Cerebellar cortex (tissue), 1 donor: ENCODE results near the gene SMDT1.

Experiments used
- DNase-seq: peaks from one replicate; pipeline ENCODE4 v3.0.0-alpha.2; 2015; ENCODE audit warnings: low spot score

SMDT1 gene, protein sequence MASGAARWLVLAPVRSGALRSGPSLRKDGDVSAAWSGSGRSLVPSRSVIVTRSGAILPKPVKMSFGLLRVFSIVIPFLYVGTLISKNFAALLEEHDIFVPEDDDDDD

DNA sequence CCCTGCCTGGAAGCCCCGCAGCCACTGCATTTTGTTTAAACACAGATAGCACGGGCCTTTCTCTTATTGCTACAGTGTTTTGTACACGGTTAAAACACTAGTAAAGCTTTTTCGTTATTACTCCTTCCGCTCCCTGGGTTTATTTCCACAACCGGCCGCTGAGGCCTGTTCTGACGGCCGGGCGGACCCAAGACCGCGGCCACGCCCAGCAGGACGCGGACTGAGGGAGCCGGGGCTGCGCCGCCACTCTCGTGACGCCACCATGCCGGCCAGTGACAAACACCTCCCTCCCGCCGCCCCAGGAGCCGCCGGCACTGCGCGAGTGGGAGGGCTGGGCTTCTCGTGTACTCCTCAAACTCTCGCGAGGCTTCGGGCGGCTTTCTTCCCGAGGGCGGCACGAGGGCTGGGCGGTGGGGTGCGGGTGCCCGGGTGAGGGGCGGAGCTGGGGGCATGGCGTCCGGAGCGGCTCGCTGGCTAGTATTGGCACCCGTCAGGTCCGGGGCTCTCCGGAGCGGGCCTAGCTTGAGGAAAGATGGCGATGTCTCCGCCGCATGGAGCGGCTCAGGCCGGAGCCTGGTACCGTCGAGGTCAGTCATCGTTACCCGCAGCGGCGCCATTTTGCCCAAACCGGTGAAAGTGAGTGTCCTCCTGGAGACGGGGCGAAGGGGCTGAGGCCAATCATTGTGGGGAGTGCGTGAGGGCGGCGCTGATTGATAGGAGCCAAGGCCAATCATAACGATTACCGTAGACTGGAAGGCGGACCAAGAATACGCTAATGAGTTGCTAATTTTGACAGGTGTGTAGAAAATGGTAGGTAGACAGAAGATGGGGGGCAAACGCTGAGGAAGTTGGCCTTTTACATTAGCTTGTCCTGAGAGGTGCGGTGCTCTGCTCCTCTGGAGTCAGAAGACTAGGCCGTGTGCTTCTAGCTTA lies at the start of gene SMDT1:
Gene SMDT1 (plus strand): TSS at position 382 of the 933 bp plus-strand sequence. CDS start 69 bp downstream, at position 451.
- DNase-seq, result peak; percentile 99

GRCh38 chr22:42033263-42034181 lies 46.0 kb upstream of the SMDT1 start:
- DNase-seq, result no peak

DNA sequence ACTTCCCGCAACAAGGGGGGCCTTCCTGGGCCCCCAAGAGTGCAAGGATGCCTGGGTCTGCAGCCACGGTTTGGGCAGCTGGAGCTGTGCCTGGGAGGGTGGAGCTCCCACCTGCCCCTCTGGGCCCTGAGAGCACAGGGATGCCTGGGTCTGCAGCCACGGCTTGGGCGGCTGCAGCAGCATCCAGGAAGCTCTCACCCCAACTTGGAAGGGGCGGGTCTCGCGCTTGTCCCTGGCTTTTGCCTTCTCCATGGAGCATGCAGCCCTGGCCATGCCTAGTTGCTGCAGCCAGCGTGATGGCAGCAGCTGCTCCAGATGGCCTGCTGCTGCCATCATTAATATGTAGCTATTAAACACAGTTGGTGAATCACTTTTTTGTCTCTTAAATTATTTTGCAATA lies 44.2 kb upstream of the SMDT1 start:
- DNase-seq, result no peak

- DNase-seq, result no peak
Observed at GRCh38 chr22:42039271-42039670, 40.2 kb upstream of the SMDT1 start.

DNA sequence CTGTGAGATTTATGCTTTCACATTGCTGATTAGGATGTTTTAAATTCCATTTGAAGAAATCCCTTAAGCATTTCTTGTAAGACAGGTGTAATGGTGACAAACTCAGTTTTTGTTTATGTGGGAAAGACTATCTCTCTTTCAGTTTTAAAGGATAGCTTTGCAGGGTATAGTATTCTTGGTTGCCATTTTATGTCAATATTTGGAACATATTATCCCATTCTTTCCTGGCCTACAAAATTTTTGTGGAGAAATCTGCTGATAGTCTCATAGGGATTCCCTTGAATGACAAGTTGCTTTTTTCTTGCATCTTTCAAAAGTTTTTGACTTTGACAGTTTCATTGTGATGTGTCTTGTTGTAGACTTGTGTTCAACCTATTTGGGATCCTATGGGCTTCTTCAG lies 37.7 kb upstream of the SMDT1 start:
- no peak for DNase-seq

GRCh38 chr22:42050641-42051180 lies 28.8 kb upstream of the SMDT1 start:
- no peak for DNase-seq

DNA sequence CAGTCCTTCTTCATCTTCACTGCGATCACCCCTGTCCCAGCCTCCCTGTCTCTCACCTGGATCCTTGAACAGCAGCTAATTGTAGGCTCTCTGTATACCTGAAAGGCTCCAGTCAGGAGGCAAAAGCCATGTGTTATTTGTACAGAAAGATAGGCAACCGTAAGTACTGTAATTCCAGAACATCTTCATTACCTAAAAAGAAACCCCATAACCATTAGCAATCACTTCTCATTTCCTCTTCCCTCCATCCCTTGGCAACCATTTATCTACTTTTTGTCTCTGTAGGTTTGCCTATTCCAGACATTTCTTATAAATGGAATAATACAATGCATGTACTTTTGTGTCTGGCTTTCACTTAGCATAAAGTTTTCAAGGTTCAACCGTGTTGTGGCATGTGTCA lies 26.7 kb upstream of the SMDT1 start:
- no peak for DNase-seq

DNA sequence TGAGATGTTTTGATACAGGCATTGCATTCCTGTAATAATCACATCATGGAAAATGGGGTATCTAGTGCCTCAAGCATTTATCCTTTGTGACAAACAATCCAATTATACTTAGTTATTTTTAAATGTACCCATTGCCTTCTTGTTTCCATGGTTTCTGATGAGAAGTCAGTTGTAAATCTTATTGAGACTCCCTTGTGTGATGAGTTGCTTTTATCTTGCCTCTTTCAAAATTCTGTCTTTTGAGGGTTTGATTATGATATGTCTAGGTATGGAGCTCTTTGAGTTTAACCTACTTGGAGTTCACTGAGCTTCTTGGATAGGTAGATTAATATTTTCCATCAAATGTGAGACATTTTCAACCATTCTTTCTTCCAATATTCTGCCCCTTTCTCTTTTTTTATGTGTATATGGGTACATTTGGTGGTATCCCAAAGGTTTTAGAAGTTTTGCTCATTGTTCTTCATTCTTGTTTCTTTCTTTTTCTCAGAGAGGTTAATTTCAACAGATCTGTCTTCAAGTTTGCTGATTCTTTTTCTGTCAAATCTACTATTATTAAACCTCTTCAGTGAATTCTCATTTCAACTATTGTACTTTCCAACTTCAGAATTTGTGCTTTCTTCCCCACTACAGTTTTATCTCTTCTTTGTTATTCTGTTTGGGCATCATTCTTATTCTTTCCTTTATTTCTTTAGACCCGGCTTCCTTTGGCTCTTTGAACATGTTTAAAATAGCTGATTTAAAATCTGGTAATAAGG lies 22.6 kb upstream of the SMDT1 start:
- no peak for DNase-seq

DNA sequence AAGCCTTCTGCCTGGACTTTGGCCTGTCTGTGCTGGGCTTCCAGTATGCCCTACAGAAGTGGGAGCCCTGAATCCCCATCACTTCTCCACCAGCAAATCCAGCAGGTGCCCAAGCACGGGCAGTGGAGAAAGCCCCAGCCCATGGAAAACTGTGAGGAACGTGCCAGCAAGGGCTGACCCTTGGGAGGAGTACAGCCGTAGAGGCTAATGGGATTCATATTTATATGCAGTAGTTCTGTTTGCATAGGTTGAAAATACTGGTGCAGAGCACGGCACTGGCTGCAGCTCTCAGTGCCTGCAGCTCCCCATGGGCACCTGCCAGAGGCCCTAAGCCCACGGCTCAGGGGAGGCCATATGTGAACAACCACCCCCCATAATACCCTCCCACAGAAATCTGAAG lies 19.0 kb upstream of the SMDT1 start:
- DNase-seq, result no peak

DNA sequence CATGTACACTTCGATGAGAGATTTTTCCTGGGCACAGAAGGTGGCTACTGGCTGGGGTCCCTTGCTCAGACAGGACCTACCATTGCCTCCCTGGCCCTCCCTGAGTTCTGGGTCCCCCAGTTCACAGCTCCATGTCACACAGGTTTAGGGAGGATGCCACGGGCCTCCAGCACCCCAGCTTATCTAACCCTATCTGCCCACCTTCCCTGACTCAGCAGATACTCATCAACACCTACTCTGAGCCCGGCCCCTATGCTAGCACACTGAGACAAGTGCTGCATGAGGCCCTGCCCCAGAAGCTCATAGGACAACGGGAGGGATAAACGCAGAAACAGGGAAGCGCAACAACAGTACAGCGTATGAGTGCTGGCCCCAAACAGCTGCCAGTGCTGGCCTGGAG lies 18.5 kb upstream of the SMDT1 start:
- no peak for DNase-seq

- no peak for DNase-seq
Observed at GRCh38 chr22:42062506-42063170, 16.9 kb upstream of the SMDT1 start.

DNA sequence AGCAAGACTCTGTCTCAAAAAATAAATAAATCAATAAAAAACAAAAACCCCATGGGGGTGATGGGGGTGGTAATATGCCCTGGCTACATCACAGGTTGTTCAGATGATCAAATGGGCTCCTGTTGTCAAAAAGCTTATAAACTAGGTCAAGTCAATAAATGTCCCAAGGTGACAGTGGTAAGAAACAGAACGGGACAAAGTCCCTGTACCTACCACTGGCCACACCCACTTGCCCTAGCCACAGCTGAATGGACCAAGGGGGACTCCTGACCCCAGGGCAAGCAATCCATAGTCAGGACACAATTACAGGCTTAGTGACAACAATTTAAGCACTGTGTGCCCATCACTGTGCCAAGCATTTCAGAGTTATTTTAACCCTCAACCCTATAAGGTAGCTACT lies 14.9 kb upstream of the SMDT1 start:
- no peak for DNase-seq

- DNase-seq, result no peak
Observed at GRCh38 chr22:42065438-42066125, 13.9 kb upstream of the SMDT1 start.

GRCh38 chr22:42066126-42066761 lies 13.3 kb upstream of the SMDT1 start:
- peak; percentile 66 for DNase-seq

DNA sequence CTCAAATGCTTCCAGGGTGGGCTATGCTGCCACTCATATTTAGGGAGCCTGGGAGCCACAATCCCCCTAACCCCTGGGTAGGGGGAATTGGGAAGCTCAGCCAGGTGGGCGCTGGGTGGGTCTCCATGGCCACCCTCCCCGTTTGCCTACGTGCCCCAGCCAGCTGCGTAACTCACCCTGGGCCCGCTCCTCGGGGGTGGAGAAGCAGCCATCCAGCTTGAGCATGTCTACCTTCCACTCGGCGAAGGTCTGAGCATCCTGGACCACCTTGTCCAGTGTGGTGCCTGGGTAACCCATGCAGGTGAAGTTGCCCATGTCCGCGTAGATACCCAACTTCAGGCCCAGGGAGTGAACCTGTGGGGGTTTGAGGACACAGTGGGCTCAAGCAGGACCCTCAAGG lies 12.6 kb upstream of the SMDT1 start:
- no peak for DNase-seq

GRCh38 chr22:42067671-42068251 lies 11.7 kb upstream of the SMDT1 start:
- DNase-seq, result no peak

DNA sequence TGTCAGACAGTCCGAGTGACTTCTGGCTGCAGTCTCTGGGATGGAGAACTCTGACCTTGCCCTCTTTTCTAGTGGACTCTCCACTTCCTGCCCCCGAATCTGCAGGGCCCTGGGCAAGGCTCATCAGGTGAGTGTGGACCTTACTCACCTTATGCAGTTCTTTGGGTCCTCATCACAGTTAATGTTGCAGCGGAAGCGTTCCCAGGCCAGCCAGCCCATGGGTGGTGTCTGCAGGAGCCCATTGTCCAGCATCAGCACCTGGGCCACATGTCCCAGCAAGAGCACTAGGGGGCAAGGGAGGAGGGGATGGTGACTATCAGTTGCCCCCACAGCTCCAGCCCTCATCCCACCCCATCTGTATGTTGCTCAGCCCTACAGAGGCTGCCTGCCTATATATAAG lies 11.2 kb upstream of the SMDT1 start:
- DNase-seq, result no peak

DNA sequence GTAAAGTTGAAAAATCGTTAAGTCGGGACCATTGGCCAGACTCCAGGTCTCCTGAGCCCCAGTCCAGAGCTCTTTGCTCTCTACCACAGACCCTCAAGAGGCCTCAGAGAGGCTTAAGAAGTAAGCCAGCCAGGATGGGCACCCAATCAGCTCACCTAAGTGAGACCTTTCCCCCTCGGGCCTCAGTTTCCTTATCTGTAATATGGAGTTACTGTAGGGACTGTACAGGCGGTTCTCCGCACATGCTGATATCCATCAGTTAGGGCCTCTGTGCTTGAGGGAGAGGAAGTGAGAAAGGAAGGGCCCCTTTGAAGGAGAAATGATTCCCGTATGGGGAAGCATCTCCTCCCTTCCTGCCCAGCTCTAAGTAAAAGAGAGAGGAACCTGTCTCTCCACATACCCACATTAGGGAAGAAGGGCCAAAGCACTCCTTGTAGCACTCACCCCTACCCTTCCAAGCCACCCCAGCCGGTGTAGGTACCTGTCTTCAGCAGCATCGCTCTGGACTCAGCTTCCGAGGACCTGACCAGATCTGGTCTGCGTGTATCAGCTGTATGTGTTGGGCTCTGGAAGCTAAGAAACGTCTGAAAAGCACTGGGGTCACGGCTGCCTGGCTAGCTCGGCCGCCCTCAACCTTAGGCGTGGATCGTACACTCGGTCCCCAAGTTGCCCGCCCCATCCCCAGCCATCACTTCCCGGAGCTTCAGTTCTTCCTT lies 9.5 kb upstream of the SMDT1 start:
- DNase-seq, result no peak
